Measurements from ENCODE around the gene ST6GAL1. TPM values are rescaled to one million over a fixed set of nuclear protein-coding genes. Genes with fewer than 3 reads are reported as not detected.

Gene ST6GAL1
- total and polyA plus RNA-seq, 2 of the 13 experiments (the other 11 are each of a cell fraction or from before 2014, with no cell fraction given): 79.9 to 164 TPM

- TF ChIP-seq GATA4 (IDR thresholded peaks at IDR 0.05; ENCODE audit: borderline replicate concordance, low read depth): no peak; the same call in 1 of the 2 replicates
- TF ChIP-seq TMF1 (CRISPR knock-in tag; IDR thresholded peaks at IDR 0.05; ENCODE audit: low read depth): no peak; the same call in 1 of the 2 replicates
- peak; percentile 76 for TF ChIP-seq POLR2G (IDR thresholded peaks at IDR 0.05; ENCODE audit: low read depth, low read length)
- peak; percentile 46; the same call in 1 of the 2 replicates for TF ChIP-seq TFDP1 (CRISPR knock-in tag; IDR thresholded peaks at IDR 0.05; ENCODE audit: borderline replicate concordance)
- TF ChIP-seq ELF3 (CRISPR knock-in tag; IDR thresholded peaks at IDR 0.05): peak; percentile 31; the same call in 1 of the 2 replicates
- peak; percentile 71 for TF ChIP-seq RXRB (CRISPR knock-in tag; IDR thresholded peaks at IDR 0.05; ENCODE audit: borderline replicate concordance)
- TF ChIP-seq ZNF367 (CRISPR knock-in tag; IDR thresholded peaks at IDR 0.05; ENCODE audit: borderline replicate concordance): no peak
- TF ChIP-seq HDAC2 (CRISPR knock-in tag; IDR thresholded peaks at IDR 0.05): peak; percentile 53
- TF ChIP-seq MTA1 (CRISPR knock-in tag; IDR thresholded peaks at IDR 0.05; ENCODE audit: borderline replicate concordance): 0 out of 2 replicates have a peak, but pooled peaks have one; percentile 27
- TF ChIP-seq ATF4 (CRISPR knock-in tag; IDR thresholded peaks at IDR 0.05): peak in 1 of 2 experiments; percentile 88; a peak in 2 of 4 replicates
- peak; percentile 27; the same call in 1 of the 2 replicates for TF ChIP-seq DNMT3B (CRISPR knock-in tag; conservative IDR thresholded peaks at IDR 0.05)
- TF ChIP-seq ZNF343 (CRISPR knock-in tag; IDR thresholded peaks at IDR 0.05): no peak
- no peak for TF ChIP-seq DR1 (CRISPR knock-in tag; IDR thresholded peaks at IDR 0.05)
- peak; percentile 59; the same call in 1 of the 2 replicates for TF ChIP-seq ETV5 (CRISPR knock-in tag; IDR thresholded peaks at IDR 0.05; ENCODE audit: borderline replicate concordance)
- no peak for TF ChIP-seq SP140L (CRISPR knock-in tag; IDR thresholded peaks at IDR 0.05; ENCODE audit: borderline replicate concordance)
- TF ChIP-seq FOXK2 (IDR thresholded peaks at IDR 0.05): no peak
- TF ChIP-seq KLF13 (CRISPR knock-in tag; IDR thresholded peaks at IDR 0.05): no peak
- no peak; the same call in 1 of the 2 replicates for TF ChIP-seq ZNF770 (CRISPR knock-in tag; IDR thresholded peaks at IDR 0.05)
- peak; percentile 46; the same call in 1 of the 2 replicates for TF ChIP-seq UBTF (CRISPR knock-in tag; IDR thresholded peaks at IDR 0.05)
- TF ChIP-seq HOXA3 (CRISPR knock-in tag; IDR thresholded peaks at IDR 0.05): peak; percentile 41; the same call in 1 of the 2 replicates
- TF ChIP-seq POLR2AphosphoS5 (IDR thresholded peaks at IDR 0.05; ENCODE audit: low read depth, low read length): peak; percentile 60; the same call in 1 of the 2 replicates
- no peak for TF ChIP-seq RFX1 (IDR thresholded peaks at IDR 0.05)
- TF ChIP-seq FOXJ3 (CRISPR knock-in tag; IDR thresholded peaks at IDR 0.05; ENCODE audit: borderline replicate concordance): peak; percentile 2; the same call in 1 of the 2 replicates
Measured at GRCh38 chr3:187039100-187039722, 108.9 kb downstream of the ST6GAL1 start (continued).

Data from HepG2 (cell line).